ENCODE measurements around the gene ERGIC1. TPM values are rescaled to one million over a fixed set of nuclear protein-coding genes. Genes with fewer than 3 reads are reported as not detected.

Gene ERGIC1
- total RNA-seq, 1 experiment from 2014 or later, result 89.8 TPM

Other genes with a start within 250 kb of the ERGIC1 start
- 6.1 to 9.8 TPM (median 6.6 TPM) in 3 replicates for gene NEURL1B, start 193.0 kb upstream of the ERGIC1 start, total RNA-seq (2021)
- gene DUSP1, start 63.1 kb upstream of the ERGIC1 start, total RNA-seq (2021), result 9.5 to 12.4 TPM (median 11.0 TPM) in 3 replicates
- gene RPL26L1, start 125.2 kb downstream of the ERGIC1 start, total RNA-seq (2021), result 46.2 to 52.2 TPM (median 51.9 TPM) in 3 replicates
- 72.7 to 80.9 TPM (median 77.1 TPM) in 3 replicates for gene ATP6V0E1, start 149.5 kb downstream of the ERGIC1 start, total RNA-seq (2021)
- 5.7 to 7.2 TPM (median 6.3 TPM) in 3 replicates for gene CREBRF, start 222.1 kb downstream of the ERGIC1 start, total RNA-seq (2021)